HFFc6 (cell line): ENCODE measurements around the gene ANGPTL4. TPM values are rescaled to one million over a fixed set of nuclear protein-coding genes. Genes with fewer than 3 reads are reported as not detected.
"Not testable (repeated sequence)": the region's sequence is repeated elsewhere in the genome, so short reads cannot be mapped to it uniquely, and the experiment has no call there.

Experiments used
- DNase-seq: peaks from one replicate; pipeline ENCODE4 v3.0.0-alpha.2; 2018
- H3K27ac Mint-ChIP-seq: 2 replicates; pipeline ENCODE4 v1.8.0; 2020; ENCODE audit warnings: mild to moderate bottlenecking, mixed read lengths
- H3K27me3 Mint-ChIP-seq: 2 replicates; pipeline ENCODE4 v1.8.0; 2021; ENCODE audit warnings: mild to moderate bottlenecking, moderate library complexity, mixed read lengths; ENCODE audit not compliant: insufficient read depth
- H3K36me3 Mint-ChIP-seq: 2 replicates; pipeline ENCODE4 v1.8.0; 2021; ENCODE audit warnings: low read depth, mixed read lengths
- H3K4me1 Mint-ChIP-seq: 2 replicates; pipeline ENCODE4 v1.8.0; 2020; ENCODE audit warnings: low read depth, mixed read lengths
- H3K4me3 Mint-ChIP-seq: 2 replicates; pipeline ENCODE4 v1.8.0; 2020; ENCODE audit warnings: mild to moderate bottlenecking, moderate library complexity, mixed read lengths
- H3K9me3 Mint-ChIP-seq: 2 replicates; pipeline ENCODE4 v1.8.0; 2020; ENCODE audit warnings: mild to moderate bottlenecking, mixed read lengths
- CTCF ChIP-seq: fragments of 200-600 bp; sonication (generic); IDR thresholded peaks from 2 replicates; pipeline ENCODE4 v1.5.0; 2021; ENCODE audit warnings: antibody characterized with exemption, mild to moderate bottlenecking
- total RNA-seq, 6 experiments: library from RNA; stranded (reverse); fragmentation: NEBNext Ultra II Directional; extraction: Animal tissue kit (Norgen Biotek cat#: 25700); gene quantifications; 2 replicates in 1 of 6; 3 replicates in 5 of 6; pipeline ENCODE4 v1.2.3, GENCODE V29; 2021

ANGPTL4 gene
- total RNA-seq, 6 experiments from 2014 or later, result 1.5 to 9.8 (median 2.0) TPM

- Mint-ChIP-seq H3K36me3 (no peaks in the 10 kb centered on the region), H3K4me3 (no peak overlapping the region), H3K27me3 (peaks cover 30% of the 10 kb centered on the region), H3K27ac (no peak overlapping the region), H3K9me3 (no peaks in the 10 kb centered on the region), H3K4me1 (no peaks in the 10 kb centered on the region)
- no peak for DNase-seq
- TF ChIP-seq CTCF, result no peak
Measured at GRCh38 chr19:8336660-8337059, 27.3 kb upstream of the ANGPTL4 start.

GRCh38 chr19:8337728-8338127, 26.2 kb upstream of the ANGPTL4 start:
- peaks cover 32% of the 10 kb centered on the region for H3K27me3 Mint-ChIP-seq
- no peak overlapping the region for H3K27ac Mint-ChIP-seq
- no peak for DNase-seq
- no peaks in the 10 kb centered on the region for H3K36me3 Mint-ChIP-seq
- TF ChIP-seq CTCF, result no peak
- H3K4me3 Mint-ChIP-seq, result no peak overlapping the region
- no peaks in the 10 kb centered on the region for H3K4me1 Mint-ChIP-seq
- H3K9me3 Mint-ChIP-seq, result no peaks in the 10 kb centered on the region

DNA sequence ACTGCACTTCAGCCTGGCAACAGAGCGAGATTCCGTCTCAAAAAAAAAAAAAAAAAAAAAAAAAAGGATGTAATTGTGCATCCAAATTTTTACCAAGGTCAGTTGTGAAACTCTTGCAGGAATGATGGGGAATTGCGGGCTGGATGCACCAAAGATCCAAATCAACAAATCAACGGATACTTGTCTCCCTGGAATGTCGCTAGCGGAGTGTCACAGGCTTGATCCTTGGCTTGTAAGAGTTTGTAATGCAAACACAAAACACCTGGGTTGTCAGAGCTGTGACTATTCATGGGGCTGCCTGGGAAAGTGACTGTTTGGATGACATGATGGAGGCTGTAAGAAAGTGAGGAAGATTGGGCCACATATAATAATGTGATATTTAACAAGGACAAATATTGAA, 25.1 kb upstream of the ANGPTL4 start:
- no peaks in the 10 kb centered on the region for H3K4me1 Mint-ChIP-seq
- H3K27me3 Mint-ChIP-seq, result peaks cover 36% of the 10 kb centered on the region
- no peak overlapping the region for H3K27ac Mint-ChIP-seq
- H3K9me3 Mint-ChIP-seq, result no peaks in the 10 kb centered on the region
- H3K36me3 Mint-ChIP-seq, result no peaks in the 10 kb centered on the region
- no peak overlapping the region for H3K4me3 Mint-ChIP-seq
- no peak for DNase-seq
- no peak for TF ChIP-seq CTCF

DNA sequence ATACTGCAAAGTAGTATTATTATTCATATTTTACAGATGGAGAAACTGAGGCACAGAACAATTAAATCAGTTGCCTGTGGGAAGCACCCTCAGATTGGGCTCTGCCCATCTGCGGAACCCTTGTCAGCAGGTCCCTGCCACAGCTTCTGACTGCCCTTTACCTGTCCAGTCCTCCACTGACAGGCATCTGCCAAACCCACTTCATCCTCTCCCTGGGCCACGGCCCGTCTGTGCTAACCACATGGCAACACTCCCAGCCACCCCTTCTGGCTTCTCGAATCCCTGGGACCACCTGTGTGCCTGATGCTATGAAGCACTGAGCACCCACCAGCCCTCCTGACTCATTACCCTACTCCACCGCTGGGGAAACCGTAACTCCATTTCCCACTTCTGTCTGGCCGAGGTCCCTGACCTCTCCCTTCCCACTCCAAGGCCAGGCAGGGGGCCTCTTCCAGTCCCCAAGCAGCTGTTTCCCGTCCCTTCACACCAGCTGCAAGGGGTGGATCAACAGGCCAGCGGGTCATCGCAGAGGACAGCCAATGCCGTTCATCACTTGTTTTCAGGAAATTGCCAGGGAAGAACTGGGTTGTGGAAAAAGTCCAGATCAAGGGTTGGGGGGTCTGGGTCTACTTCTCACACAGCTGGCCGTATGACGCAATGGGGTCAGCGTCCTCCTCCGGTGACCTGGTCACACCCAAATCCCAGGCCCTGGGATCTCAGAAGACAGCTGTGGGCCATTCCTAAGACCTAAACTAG, 23.4 kb upstream of the ANGPTL4 start:
- Mint-ChIP-seq H3K4me3 (no peak overlapping the region), H3K9me3 (no peaks in the 10 kb centered on the region), H3K36me3 (no peaks in the 10 kb centered on the region), H3K27me3 (peaks cover 36% of the 10 kb centered on the region), H3K27ac (no peak overlapping the region), H3K4me1 (no peaks in the 10 kb centered on the region)
- peak; percentile 16; the same call in 1 of the 2 replicates for TF ChIP-seq CTCF
- DNase-seq, result no peak

DNA sequence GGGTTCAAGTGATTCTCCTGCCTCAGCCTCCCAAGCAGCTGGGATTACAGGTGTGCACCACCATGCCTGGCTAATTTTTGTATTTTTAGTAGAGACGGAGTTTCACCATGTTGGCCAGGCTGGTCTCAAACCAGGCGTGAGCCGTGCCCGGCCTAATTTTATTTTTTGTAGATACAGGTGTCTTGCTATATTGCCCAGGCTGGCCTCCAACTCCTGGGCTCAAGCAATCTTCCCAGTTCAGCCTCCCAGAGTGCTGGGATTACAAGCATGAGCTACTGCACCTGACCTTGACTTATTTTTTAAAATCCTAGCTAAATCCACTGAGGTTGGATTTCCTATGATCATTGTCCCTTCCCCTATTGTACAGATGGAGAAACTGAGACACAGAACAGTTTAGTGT, 22.5 kb upstream of the ANGPTL4 start:
- H3K4me3 Mint-ChIP-seq, H3K4me1 Mint-ChIP-seq, H3K27ac Mint-ChIP-seq: not testable (repeated sequence)

GRCh38 chr19:8342316-8342683, 21.7 kb upstream of the ANGPTL4 start:
- Mint-ChIP-seq H3K36me3 (no peaks in the 10 kb centered on the region), H3K27ac (no peak overlapping the region), H3K4me1 (no peaks in the 10 kb centered on the region), H3K9me3 (no peaks in the 10 kb centered on the region), H3K27me3 (peaks cover 27% of the 10 kb centered on the region), H3K4me3 (no peak overlapping the region)
- no peak for DNase-seq
- TF ChIP-seq CTCF, result no peak

More for the DNA sequence above, 22.5 kb upstream of the ANGPTL4 start:
- DNase-seq, H3K9me3 Mint-ChIP-seq, H3K36me3 Mint-ChIP-seq: not testable (repeated sequence)
- peaks cover 30% of the 10 kb centered on the region for H3K27me3 Mint-ChIP-seq
